Astrocyte (in vitro differentiated cells and primary cell): Measurements from ENCODE around the gene STRIP1.

Source experiments
- CTCF ChIP-seq: IDR thresholded peaks from 2 replicates; pipeline ENCODE4 v1.5.1; 2011; ENCODE audit warnings: low read depth, mild to moderate bottlenecking, inconsistent platforms, low read length, moderate library complexity; ENCODE audit not compliant: insufficient read depth
- EZH2 ChIP-seq: IDR thresholded peaks from 2 replicates; pipeline ENCODE4 v1.6.1; 2012; ENCODE audit warnings: mild to moderate bottlenecking, low read length, inconsistent platforms; ENCODE audit not compliant: insufficient read depth

GRCh38 chr1:110088739-110089316 is 54.4 kb downstream of the STRIP1 start:
- TF ChIP-seq CTCF, result no peak
- no peak for TF ChIP-seq EZH2
